Activated naive CD8-positive, alpha-beta T cell (primary cell): ENCODE data around the gene BCL11A.

ENCODE experiments used
- H3K27ac Mint-ChIP-seq: one replicate; pipeline ENCODE4 v1.8.0; 2021; ENCODE audit warnings: mixed read lengths
- H3K27me3 Mint-ChIP-seq: one replicate; pipeline ENCODE4 v1.8.0; 2021; ENCODE audit warnings: mixed read lengths
- H3K36me3 Mint-ChIP-seq: one replicate; pipeline ENCODE4 v1.8.0; 2021; ENCODE audit warnings: mixed read lengths
- H3K4me1 Mint-ChIP-seq: one replicate; pipeline ENCODE4 v1.8.0; 2021; ENCODE audit warnings: low read depth, mixed read lengths
- H3K4me3 Mint-ChIP-seq: one replicate; pipeline ENCODE4 v1.8.0; 2021; ENCODE audit warnings: mild to moderate bottlenecking, mixed read lengths
- H3K9me3 Mint-ChIP-seq: one replicate; pipeline ENCODE4 v1.8.0; 2021; ENCODE audit warnings: low read depth, mixed read lengths

Gene BCL11A

GRCh38 chr2:60472663-60473289, 80.7 kb downstream of the BCL11A start:
- no peaks in the 10 kb centered on the region for H3K9me3 Mint-ChIP-seq
- no peaks in the 10 kb centered on the region for H3K4me1 Mint-ChIP-seq
- H3K27ac Mint-ChIP-seq = no peak overlapping the region
- H3K4me3 Mint-ChIP-seq = no peak overlapping the region
- no peaks in the 10 kb centered on the region for H3K27me3 Mint-ChIP-seq
- peaks cover 4% of the 10 kb centered on the region for H3K36me3 Mint-ChIP-seq

- H3K4me1 Mint-ChIP-seq = no peaks in the 10 kb centered on the region
- no peaks in the 10 kb centered on the region for H3K27me3 Mint-ChIP-seq
- no peak overlapping the region for H3K27ac Mint-ChIP-seq
- no peak overlapping the region for H3K4me3 Mint-ChIP-seq
- peaks cover 4% of the 10 kb centered on the region for H3K36me3 Mint-ChIP-seq
- H3K9me3 Mint-ChIP-seq = no peaks in the 10 kb centered on the region
These were observed 81.4 kb downstream of the BCL11A start for GRCh38 chr2:60472041-60472440.

- no peak overlapping the region for H3K27ac Mint-ChIP-seq
- no peaks in the 10 kb centered on the region for H3K9me3 Mint-ChIP-seq
- no peak overlapping the region for H3K4me3 Mint-ChIP-seq
- H3K36me3 Mint-ChIP-seq = peaks cover 4% of the 10 kb centered on the region
- no peaks in the 10 kb centered on the region for H3K4me1 Mint-ChIP-seq
- no peaks in the 10 kb centered on the region for H3K27me3 Mint-ChIP-seq
These were observed 83.1 kb downstream of the BCL11A start for GRCh38 chr2:60470340-60470739.

- Mint-ChIP-seq H3K4me1 (no peaks in the 10 kb centered on the region), H3K9me3 (no peaks in the 10 kb centered on the region), H3K27me3 (no peaks in the 10 kb centered on the region), H3K27ac (no peak overlapping the region), H3K4me3 (no peak overlapping the region), H3K36me3 (peaks cover 2% of the 10 kb centered on the region)
These were observed 83.7 kb downstream of the BCL11A start for GRCh38 chr2:60469536-60470317.

GRCh38 chr2:60468382-60469085, 84.9 kb downstream of the BCL11A start:
- H3K27ac Mint-ChIP-seq = no peak overlapping the region
- no peaks in the 10 kb centered on the region for H3K9me3 Mint-ChIP-seq
- no peaks in the 10 kb centered on the region for H3K4me1 Mint-ChIP-seq
- H3K4me3 Mint-ChIP-seq = no peak overlapping the region
- H3K36me3 Mint-ChIP-seq = no peaks in the 10 kb centered on the region
- no peaks in the 10 kb centered on the region for H3K27me3 Mint-ChIP-seq

GRCh38 chr2:60466161-60466702, 87.2 kb downstream of the BCL11A start:
- no peaks in the 10 kb centered on the region for H3K27me3 Mint-ChIP-seq
- no peak overlapping the region for H3K4me3 Mint-ChIP-seq
- H3K27ac Mint-ChIP-seq = no peak overlapping the region
- H3K4me1 Mint-ChIP-seq = no peaks in the 10 kb centered on the region
- no peaks in the 10 kb centered on the region for H3K9me3 Mint-ChIP-seq
- H3K36me3 Mint-ChIP-seq = no peaks in the 10 kb centered on the region

GRCh38 chr2:60465736-60466135, 87.7 kb downstream of the BCL11A start:
- Mint-ChIP-seq H3K9me3 (no peaks in the 10 kb centered on the region), H3K27me3 (no peaks in the 10 kb centered on the region), H3K4me1 (no peaks in the 10 kb centered on the region)

GRCh38 chr2:60463249-60463648, 90.2 kb downstream of the BCL11A start:
- H3K9me3 Mint-ChIP-seq = no peaks in the 10 kb centered on the region
- H3K4me3 Mint-ChIP-seq = no peak overlapping the region
- no peaks in the 10 kb centered on the region for H3K4me1 Mint-ChIP-seq
- H3K36me3 Mint-ChIP-seq = no peaks in the 10 kb centered on the region
- no peaks in the 10 kb centered on the region for H3K27me3 Mint-ChIP-seq
- H3K27ac Mint-ChIP-seq = no peak overlapping the region

More at GRCh38 chr2:60465736-60466135, 87.7 kb downstream of the BCL11A start:
- no peak overlapping the region for H3K27ac Mint-ChIP-seq
- no peaks in the 10 kb centered on the region for H3K36me3 Mint-ChIP-seq
- no peak overlapping the region for H3K4me3 Mint-ChIP-seq

- Mint-ChIP-seq H3K4me3 (no peak overlapping the region), H3K27ac (no peak overlapping the region), H3K9me3 (no peaks in the 10 kb centered on the region), H3K4me1 (no peaks in the 10 kb centered on the region), H3K27me3 (no peaks in the 10 kb centered on the region), H3K36me3 (no peaks in the 10 kb centered on the region)
These were observed 91.9 kb downstream of the BCL11A start for GRCh38 chr2:60461421-60462108.

- Mint-ChIP-seq H3K4me1 (no peaks in the 10 kb centered on the region), H3K4me3 (no peak overlapping the region)
These were observed 92.7 kb downstream of the BCL11A start for GRCh38 chr2:60460577-60461420.

GRCh38 chr2:60459851-60460250, 93.6 kb downstream of the BCL11A start:
- no peaks in the 10 kb centered on the region for H3K27me3 Mint-ChIP-seq
- H3K9me3 Mint-ChIP-seq = no peaks in the 10 kb centered on the region
- no peaks in the 10 kb centered on the region for H3K36me3 Mint-ChIP-seq
- no peaks in the 10 kb centered on the region for H3K4me1 Mint-ChIP-seq
- no peak overlapping the region for H3K4me3 Mint-ChIP-seq
- H3K27ac Mint-ChIP-seq = no peak overlapping the region

More at GRCh38 chr2:60460577-60461420, 92.7 kb downstream of the BCL11A start:
- H3K27ac Mint-ChIP-seq = no peak overlapping the region
- no peaks in the 10 kb centered on the region for H3K27me3 Mint-ChIP-seq
- H3K9me3 Mint-ChIP-seq = no peaks in the 10 kb centered on the region
- H3K36me3 Mint-ChIP-seq = no peaks in the 10 kb centered on the region

GRCh38 chr2:60456115-60456770, 97.2 kb downstream of the BCL11A start:
- Mint-ChIP-seq H3K4me3 (no peak overlapping the region), H3K36me3 (no peaks in the 10 kb centered on the region), H3K4me1 (no peaks in the 10 kb centered on the region), H3K27me3 (no peaks in the 10 kb centered on the region), H3K27ac (no peak overlapping the region), H3K9me3 (no peaks in the 10 kb centered on the region)

- no peak overlapping the region for H3K4me3 Mint-ChIP-seq
- no peaks in the 10 kb centered on the region for H3K36me3 Mint-ChIP-seq
- H3K27me3 Mint-ChIP-seq = no peaks in the 10 kb centered on the region
- H3K27ac Mint-ChIP-seq = no peak overlapping the region
- no peaks in the 10 kb centered on the region for H3K9me3 Mint-ChIP-seq
- H3K4me1 Mint-ChIP-seq = no peaks in the 10 kb centered on the region
These were observed 99.6 kb downstream of the BCL11A start for GRCh38 chr2:60453872-60454271.
